Stimulated activated CD4-positive, alpha-beta T cell treated with anti-CD3 and anti-CD28 coated beads, Interleukin-1b, Interleukin-23, amount 100 ng/mL, for 1 hour (primary cell): Measurements from ENCODE around the gene KCNB1.

Experiments used
- DNase-seq, 2 donors: peaks; one replicate each; pipeline ENCODE4 v3.0.0-alpha.2; 2020; ENCODE audit warnings: low read depth in 2 of 2

Gene KCNB1

DNA sequence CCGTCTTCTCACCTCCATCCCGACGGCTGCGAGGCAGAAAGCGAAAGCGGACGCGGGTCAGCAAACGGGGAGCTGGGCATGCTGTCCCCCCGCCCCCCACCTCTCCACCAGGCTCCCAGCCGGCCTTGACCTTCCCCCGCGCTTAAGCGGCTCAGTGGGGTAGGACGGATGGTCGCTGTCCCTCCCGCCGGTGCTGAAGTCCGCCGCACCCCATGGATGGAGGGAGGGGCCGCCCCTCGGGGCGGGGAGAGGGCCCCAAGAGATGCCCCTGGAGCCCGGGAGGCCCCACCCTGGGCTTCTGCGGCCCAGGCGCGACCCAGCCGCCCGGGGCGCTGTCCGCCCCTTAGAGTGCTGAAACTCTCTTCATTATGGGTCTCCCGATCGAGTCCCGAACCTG lies at the start of gene KCNB1:
TSS of gene KCNB1 (minus strand) at position 48 of the 397 bp plus-strand sequence. CDS start 188 bp downstream, outside the sequence.
- DNase-seq = peak in 1 of 2 donors; percentile 3

DNA sequence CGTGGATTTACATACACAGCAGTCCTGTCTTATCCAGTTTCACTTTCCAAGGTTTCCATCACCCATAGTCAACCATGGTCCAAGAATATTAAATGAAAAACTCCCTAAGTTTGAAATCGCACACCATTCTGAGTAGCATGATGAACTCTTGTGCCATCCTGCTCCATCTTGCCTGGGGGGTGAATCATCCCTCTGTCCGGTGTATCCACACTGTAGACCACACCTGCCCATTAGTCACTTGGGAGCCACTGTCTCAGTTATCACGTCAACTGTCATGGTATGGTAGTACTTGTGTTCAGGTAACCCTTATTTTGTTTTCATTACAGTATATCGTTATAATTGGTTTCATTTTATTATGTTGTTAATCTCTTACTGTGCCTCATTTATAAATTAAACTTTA lies 47.0 kb upstream of the KCNB1 start:
- no peak for DNase-seq

DNA sequence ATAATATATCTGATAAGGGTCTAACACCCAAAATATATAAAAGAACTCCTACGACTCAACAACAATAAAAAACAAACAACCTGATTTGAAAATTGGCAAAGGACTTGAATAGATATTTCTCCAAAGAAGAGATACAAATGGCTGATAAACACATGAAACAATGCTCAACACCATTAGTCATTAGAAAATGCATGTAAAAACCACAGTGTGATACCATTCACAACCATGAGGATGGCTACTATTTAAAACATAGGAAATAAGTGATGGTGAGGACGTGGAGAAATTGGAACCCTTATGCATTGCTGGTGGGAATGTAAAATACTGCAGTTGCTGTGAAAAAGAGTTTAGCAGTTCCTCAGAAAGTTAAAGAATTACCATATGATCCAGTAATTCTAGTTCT lies 44.1 kb upstream of the KCNB1 start:
- DNase-seq = no peak

DNA sequence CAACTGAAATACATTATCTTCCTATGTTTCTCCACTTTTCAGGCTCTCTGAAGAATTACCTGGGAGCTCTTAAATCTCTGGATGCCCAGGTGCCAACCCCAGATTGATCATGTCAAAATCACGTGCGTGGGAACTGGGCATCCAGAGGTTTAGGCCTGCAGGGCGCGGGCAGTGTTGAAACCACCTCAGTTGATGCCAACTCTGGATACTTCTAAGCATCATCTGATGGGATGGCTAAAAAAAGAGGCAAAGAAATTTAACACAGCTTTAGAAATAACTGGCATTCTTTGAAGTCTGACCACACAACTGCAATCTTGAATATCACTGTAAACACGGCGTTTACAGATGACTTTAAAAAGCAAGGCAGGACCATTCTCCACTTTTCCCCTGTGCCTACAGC lies 43.6 kb upstream of the KCNB1 start:
- DNase-seq = no peak

DNA sequence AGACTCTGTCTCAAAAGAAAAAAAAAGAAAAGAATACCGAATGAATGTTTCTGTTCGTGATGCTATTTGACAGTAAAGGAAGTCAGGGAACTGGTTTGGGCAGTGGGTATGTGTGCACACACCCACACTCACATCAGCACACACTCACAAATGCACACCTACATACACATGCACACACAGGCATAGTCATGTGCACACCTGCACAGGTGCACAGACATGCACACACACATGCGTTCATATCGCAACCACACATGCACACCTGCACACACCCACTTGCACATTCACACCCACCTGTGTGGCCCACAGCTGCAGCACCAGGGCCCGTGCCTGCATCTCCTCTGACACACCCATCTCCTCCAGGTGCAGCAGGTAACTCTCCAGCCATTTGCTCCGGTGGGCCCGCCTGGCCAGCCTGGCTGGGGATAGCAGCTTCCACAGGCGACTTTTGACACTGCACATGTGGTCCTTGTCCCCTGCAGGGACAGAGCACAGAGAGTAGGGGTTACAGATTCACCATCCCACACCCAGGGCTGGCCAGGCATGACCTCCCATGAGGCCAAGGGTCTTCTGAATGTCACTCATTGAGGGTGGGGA lies 41.4 kb upstream of the KCNB1 start:
- no peak for DNase-seq

DNA sequence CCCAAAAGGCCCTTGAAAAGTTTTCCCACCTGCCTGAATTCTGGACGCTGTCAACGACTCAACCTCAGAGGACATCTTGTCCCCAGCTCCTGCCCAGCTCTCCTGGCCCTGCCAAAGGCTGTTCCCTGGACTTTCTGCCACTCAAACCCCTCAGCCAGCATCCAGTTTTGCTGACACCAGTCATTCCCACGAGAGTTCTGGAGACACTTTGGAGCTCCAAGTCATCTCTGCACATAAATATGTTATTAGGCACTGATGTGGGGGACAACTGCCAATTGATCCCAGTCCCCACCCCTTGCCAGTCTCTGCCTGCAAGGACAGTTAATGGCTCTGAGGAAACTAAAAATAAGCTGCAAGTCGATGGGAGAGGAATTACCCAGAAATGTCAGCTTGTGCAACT lies 38.9 kb upstream of the KCNB1 start:
- DNase-seq = no peak

DNA sequence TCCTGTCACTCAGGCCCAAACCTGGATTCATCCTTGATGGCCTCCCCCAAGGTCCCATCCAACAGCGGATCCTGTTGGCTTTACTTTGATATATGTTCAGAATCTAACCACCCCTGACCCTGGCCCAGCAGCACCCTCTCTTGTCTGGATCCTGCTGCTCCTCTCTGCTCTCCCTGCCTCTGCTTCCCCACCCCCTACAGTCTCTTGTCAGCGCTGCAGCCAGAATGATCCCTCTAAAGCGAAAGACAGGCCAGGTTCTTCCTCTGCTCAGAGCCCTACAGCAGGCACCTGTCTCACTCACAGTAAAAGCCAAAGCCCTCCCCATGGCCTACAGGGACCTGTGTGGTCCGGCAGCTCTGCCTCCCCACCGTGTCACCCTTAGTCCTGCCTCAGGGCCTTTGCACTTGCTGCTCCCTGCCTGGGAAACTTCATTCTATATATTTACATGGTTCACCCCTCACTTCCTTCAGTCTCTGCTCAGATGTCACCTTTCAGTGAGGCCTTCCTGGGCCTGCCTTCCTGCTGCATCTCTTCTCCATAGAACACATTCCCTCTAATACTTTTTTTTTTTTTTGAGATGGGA lies 37.4 kb upstream of the KCNB1 start:
- no peak for DNase-seq

DNA sequence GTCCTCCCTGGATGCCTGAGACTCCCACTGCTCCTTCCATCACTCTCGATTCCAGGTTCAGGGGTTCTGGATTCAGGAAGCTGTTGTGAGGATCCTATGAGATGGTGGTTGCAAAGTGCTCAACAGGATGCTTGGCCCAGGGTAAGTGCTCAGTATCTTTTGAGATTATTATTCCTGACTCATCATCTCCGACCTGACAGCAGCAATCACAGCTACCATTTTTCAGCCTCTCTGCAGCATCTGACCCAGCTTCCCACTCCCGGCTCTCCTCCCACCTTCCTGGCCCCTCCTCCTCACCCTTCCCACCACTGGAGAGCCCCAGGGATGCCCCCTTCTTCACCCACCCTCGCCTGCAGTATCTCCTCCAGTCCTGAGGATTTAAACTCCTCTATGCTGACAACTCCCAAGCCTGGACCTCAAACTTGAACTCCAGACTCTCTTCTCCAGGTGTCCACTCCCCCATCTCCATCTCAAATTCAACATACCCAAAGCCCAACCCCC lies 36.8 kb upstream of the KCNB1 start:
- DNase-seq = no peak

DNA sequence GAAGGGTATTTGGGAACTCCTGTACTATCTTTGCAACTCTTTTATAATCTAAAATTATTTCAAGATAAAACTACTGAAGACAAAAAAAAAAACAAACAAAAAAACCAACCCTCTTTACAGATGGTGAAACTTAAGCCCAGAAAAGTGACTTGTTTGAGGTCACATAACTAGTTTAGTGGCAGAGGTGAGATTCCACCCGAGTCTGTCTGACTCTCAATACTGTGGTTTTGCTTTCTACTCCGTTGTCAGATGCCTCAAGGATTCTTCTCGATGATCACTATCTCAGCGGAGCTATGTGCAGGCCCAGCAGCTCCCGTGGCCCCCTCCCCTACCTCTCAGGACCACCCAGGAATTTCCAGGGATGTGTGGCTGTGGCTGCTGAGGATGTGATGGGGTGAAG lies 36.1 kb upstream of the KCNB1 start:
- no peak for DNase-seq

DNA sequence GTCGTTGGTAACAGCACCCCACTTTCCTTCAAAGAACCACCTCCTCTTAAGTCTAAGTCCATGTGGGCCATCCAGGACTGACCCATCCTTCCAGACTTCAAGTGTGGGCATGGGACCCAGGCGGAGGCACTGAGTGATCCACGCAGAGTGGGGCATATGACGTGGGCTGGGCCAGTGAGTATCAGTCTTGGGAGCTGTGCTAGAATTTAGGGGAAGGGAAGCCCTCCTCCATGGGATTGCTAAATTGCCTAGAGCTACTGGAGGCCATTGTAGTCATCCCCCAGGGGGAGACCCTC lies 35.3 kb upstream of the KCNB1 start:
- DNase-seq = no peak

DNA sequence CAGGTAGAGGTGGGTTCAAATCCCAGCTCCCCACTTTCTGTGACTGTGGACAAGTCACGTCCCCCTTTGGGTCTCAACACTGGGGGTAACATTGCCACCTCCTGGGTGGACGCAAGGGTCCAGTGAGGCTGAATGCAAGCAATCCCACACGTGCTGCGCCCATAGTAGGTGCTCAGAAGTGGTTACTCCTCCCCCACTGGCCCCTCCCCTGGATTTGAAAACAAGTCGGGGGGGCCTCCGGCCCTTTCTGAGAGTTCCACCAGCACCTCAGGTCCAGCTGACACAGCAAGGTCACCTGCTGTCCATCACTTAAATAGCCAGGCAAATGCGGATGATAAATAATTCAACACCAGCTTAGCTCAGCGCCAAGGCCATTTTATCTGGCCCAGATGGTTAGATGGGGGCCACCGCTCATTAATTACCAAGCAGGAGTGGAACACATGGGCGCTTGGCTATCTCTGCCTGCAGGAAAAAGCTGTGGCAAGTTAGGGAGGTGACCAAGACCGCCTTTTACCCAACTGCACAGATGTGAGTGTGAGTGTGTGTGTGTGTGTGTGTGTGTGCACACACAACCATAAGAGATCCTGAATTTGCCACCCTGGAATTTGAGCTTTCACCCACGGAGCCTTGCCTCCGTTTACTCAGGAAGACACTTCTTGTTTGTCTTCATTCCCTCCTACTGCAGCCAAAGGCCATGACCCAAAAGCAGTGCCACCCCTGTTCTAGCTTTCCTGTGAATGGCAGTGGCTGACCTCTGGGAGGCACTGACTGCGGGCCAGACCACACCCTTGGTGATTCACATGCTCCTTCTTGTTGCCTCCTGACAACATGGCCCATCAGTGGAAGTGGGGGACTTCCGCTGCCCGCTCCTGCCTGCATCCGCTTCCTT lies 34.7 kb upstream of the KCNB1 start:
- no peak for DNase-seq

DNA sequence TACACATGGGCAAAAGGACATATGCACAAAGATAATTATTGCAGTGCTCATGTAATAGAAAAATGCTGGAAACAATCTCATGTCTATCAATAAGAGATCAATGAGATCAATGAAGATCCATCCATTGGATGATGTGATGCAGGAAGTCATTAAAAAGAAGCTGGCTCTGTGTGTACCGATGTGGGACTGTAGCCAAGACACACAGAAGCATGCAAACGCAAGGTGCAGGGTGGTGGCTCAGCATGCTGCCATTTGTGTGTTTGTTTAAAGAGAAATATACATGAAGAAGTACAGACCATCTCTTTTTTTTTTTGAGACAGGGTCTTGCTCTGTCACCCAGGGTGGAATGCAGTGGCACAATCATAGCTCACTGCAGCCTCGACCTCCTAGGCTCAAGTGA lies 33.1 kb upstream of the KCNB1 start:
- DNase-seq = no peak

DNA sequence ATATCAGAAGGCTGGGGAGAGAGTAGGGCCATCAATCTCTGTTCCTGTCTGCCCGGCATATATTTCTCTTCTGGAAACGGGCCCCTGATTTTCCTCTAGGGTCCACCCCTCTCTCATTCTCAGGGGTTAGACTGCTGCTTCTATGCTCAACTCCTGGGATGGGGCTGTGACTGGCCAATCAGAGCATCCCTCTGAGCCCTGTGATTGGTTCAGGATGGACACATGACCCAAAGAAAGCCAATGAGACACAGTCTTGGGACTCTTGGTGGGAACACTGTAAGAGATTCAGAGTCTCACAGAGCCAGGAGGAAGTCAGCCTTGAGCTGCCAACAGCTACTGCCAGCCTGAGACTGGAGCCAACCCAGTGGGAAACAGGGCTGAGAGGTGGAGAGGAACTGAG lies 31.0 kb upstream of the KCNB1 start:
- no peak for DNase-seq

DNA sequence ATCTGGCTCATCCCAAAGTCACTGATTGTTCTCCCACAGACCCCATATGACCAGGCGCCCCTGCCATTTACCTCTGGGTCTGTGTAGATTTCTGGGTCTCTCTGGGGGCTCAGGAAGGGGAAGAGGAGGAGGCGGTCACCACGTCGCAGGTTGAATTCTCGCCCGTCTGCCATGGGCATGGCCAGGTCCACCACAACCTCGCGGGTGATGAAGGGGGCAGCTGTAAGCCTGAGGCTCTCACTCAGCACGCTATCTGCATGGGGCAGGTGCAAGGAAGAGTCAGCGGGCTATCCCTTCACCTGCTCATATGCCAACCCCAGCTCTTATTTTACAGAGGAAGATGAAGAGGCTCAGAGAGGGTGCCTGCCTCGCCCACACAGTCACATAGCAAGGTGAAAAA lies 30.5 kb upstream of the KCNB1 start:
- no peak for DNase-seq

DNA sequence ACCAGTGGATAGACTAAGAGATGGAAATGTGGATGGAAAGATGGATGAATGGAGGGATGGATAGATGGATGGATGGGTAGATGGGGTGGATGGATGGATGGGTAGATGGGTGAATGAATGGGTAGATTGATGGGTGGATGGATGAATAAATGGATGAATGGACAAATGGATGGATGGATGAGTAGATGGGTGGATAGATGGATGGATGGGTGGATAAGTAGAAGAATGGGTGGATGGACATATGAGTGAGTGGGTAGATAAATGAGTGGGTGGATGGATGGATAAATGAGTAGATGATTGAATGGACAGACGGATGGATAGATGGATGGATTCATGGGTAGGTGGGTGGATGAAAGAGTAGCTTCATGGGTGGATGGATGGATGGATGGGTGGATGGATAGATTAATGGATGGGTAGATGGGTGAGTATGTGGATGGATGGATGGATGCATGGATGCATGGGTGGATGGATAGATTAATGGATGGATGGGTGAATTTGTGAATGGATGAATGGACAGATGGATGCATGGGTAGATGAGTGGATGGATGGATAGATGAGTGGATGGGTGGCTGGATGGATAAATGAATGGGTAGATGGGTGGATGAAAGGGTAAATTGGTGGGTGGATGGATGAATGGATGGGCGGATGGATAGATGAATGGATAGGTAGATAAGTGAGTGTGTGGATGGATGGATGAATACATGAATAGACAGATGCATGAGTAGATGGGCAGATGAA lies 29.5 kb upstream of the KCNB1 start:
- DNase-seq = no peak

DNA sequence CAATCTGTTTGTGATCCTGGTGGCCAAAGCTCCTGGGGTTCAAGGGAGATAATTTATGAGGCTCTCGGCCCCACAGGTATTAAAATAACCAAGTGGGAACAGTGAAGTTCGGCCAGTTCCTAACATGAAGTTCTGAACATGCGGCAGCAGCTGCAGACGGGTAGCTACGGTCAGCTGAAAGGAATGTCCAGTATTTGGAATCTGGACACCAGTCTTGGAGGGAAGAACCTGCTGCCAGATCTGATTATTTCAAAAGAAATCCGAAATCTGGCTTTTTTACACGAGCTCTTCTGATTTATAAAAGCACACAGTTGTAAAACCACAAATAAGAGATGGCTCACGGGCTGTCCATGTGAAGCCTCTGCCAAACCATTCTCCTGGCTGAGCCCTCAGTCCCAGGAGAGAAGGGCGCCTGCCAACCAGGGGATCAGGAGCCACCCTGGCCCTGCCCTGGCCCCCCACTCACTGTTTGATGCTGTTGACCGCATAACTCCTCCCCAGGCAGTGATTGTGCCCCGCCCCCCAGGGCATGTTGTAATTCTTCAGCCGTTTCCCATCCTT lies 28.2 kb upstream of the KCNB1 start:
- no peak for DNase-seq

DNA sequence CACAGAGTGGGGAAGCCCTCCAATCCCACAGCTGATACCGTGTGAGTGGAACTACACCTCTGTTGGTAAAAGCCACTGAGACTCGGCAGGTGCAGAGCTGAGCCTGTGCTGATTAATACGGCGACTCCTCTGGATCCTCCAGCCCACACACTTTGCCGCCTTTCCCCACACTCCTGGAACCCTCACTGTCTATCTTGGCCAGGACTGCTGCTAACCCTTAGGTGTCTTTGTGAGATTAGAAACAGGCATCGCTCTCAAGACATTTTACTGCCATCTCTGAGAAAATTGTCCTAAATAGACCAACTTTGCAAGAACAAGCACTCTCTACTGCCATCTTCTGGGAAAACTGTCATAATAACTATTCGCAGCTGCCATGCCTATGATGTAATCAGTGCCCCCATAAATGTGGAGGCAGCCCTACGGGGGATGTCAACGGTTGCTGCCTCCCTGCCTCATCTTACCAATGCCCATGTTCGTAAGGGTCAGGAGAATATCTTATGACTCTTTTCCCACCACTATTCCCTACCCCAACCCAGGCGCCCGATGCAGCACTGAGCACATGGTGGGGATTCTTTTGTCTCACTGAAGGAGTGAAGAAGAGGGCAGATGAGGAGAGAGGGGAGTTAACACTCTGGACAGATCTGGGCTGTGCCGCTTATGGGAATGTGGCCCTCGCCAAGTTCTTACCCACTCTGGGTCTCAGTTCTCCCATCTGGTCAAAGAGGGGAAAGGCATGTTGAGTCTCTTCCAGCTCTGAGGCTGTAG lies 26.1 kb upstream of the KCNB1 start:
- DNase-seq = no peak

DNA sequence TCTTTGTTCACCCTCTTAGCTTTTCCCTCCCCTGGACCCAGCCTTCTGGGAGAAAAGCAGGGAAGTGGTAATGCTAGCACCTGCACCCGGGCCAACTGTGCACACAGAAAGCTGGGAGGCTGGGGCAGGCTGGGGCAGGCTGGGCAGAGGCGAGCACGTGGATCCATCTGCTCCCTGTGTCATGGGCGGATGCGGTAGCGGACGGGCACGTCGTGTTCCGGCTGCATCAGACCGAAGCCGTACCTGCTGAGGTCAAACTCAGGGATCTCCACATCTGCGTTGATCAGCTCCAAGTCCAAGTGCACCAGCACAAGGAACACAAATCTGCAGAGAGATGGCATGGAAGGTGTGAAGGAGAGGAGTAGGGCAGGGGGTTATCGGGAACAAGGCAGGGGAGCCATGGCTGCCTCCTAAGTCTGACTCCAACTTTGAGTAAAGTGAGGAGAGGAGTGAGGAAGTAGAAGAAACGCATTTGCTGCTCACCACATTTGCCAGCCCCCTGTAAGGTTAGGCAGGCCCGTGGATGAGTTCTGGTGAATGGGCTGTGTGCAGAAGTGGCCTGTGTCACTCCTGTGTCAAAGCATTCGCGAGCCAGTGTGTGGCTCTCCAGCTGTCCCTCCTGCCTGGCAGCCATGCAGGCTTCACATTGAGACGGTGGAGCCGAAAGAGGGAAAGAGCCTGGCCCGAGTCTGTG lies 25.4 kb upstream of the KCNB1 start:
- DNase-seq = no peak

DNA sequence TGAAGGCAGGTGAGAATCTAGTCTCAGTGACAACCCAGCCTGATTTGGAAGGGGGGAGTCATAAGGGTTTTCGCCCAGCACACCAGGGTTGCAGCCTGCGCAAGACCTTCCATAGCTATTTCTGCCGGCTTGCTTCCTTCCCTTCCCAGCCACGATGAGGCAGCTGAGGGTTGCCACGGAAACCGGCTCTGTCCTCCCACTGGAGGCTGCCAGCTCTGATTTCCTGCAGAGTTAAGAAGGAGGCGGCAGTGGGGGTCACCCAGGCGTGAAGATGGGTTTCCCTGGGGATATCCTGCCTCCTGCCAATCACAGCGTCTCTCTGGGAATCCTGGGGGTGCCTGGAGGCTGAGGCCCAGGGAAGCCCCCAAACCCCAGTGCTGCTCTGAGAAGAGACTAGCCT lies 23.1 kb upstream of the KCNB1 start:
- no peak for DNase-seq

DNA sequence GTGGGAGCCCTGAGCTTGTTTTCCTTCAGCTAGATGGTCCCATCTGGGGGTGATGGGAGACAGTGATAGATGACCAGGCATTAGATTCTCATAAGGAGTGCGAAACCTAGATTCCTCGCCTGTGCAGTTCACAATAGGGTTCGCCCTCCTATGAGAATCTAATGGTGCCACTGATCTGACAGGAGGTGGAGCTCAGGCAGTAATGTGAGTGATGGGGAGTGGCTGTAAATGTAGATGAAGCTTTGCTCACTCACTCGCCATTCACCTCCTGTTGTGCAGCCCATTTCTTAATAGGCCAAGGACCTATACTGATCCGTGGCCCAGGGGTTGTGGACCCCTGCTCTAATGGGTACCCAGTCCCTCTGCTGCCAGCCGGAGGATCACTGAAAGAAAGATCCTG lies 20.7 kb upstream of the KCNB1 start:
- no peak for DNase-seq

DNA sequence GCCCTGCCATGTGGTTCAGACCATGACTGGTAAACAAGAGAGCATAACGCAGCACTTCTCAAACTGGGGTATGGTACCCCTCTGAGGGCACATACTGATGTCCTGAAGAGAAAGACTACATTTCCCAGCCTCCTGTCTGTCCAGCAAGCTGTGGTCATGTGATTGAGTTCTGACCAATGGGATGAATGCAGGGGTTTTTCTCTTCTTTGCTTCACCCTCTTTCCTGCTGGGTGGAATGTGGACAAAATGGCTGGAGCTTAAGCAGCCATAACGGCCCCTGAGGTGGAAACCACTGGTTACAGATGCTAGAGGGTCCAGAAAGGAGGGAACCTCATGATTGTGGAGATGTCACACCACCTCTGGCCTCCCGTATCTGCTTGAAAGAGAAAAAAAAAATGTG lies 19.4 kb upstream of the KCNB1 start:
- DNase-seq = no peak
